Measurements from ENCODE around the gene CARMIL3. TPM values are rescaled to one million over a fixed set of nuclear protein-coding genes. Genes with fewer than 3 reads are reported as not detected.

Gene CARMIL3
- total and polyA plus RNA-seq, 2 experiments from 2014 or later = 3.7 to 11.8 TPM

GRCh38 chr14:24051176-24051788 is 527 bp upstream of the CARMIL3 start:
- no peaks in the 10 kb centered on the region for H4K20me1 ChIP-seq (replicated peaks; ENCODE audit: insufficient read depth)
- Mint-ChIP-seq H3K27me3 (ENCODE audit: insufficient read depth, low read depth, poor library complexity) (peaks cover 16% of the 10 kb centered on the region), H3K4me3 (peak overlapping the region; percentile 81), H3K4me1 (peaks cover 26% of the 10 kb centered on the region), H3K36me3 (ENCODE audit: low read depth) (peaks cover 12% of the 10 kb centered on the region; the same call in 2 of the 3 replicates), H3K9me3 (no peaks in the 10 kb centered on the region), H3K27ac (peak overlapping the region; percentile 69)
- no peaks in the 10 kb centered on the region for H3K27me3 ChIP-seq (ENCODE audit: insufficient read depth)
- DNase-seq (ENCODE audit: low spot score) (peak; percentile 52), ATAC-seq (peak; percentile 55)
- H3K4me3 ChIP-seq = peak overlapping the region; percentile 92
- H3K9me2 ChIP-seq (ENCODE audit: insufficient read depth) = no peaks in the 10 kb centered on the region
- H3F3A ChIP-seq (replicated peaks; ENCODE audit: low read depth) = 0 out of 2 replicates have a peak, but pooled peaks cover 4% of the 10 kb centered on the region
- peak overlapping the region; percentile 91 for H2AFZ ChIP-seq
- H3K36me3 ChIP-seq (ENCODE audit: insufficient read depth) = no peaks in the 10 kb centered on the region
- 0 out of 2 replicates have a peak overlapping the region, but pooled peaks have one; percentile 19 for H3K27ac ChIP-seq (ENCODE audit: low read depth)
- H3K4me2 ChIP-seq = peak overlapping the region; percentile 97
- TF ChIP-seq REST (IDR thresholded peaks at IDR 0.05; ENCODE audit: unreplicated experiment) (no peak), EZH2phosphoT487 (IDR thresholded peaks at IDR 0.05; ENCODE audit: unreplicated experiment) (no peak), POLR2AphosphoS5 (IDR thresholded peaks at IDR 0.05; ENCODE audit: low read depth) (no peak), NANOG (IDR thresholded peaks at IDR 0.05; ENCODE audit: borderline replicate concordance) (no peak), ZNF114 (CRISPR knock-in tag; IDR thresholded peaks at IDR 0.05) (no peak), STAT1 (IDR thresholded peaks at IDR 0.05; ENCODE audit: unreplicated experiment) (no peak), CREB1 (CRISPR knock-in tag; IDR thresholded peaks at IDR 0.05; ENCODE audit: low read depth) (no peak), EZH2 (IDR thresholded peaks at IDR 0.05; ENCODE audit: low read depth, unreplicated experiment) (no peak), ZNF331 (CRISPR knock-in tag; IDR thresholded peaks at IDR 0.05; ENCODE audit: low read depth) (no peak), ZNF462 (CRISPR knock-in tag; IDR thresholded peaks at IDR 0.05) (no peak), JUNB (IDR thresholded peaks at IDR 0.05; ENCODE audit: unreplicated experiment) (no peak)
- TF ChIP-seq, protein P1, sequence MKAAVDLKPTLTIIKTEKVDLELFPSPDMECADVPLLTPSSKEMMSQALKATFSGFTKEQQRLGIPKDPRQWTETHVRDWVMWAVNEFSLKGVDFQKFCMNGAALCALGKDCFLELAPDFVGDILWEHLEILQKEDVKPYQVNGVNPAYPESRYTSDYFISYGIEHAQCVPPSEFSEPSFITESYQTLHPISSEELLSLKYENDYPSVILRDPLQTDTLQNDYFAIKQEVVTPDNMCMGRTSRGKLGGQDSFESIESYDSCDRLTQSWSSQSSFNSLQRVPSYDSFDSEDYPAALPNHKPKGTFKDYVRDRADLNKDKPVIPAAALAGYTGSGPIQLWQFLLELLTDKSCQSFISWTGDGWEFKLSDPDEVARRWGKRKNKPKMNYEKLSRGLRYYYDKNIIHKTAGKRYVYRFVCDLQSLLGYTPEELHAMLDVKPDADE (IDR thresholded peaks at IDR 0.05) = no peak
- no peaks in the 10 kb centered on the region for H3K79me2 ChIP-seq (replicated peaks; ENCODE audit: insufficient read depth)
- H3K4me1 ChIP-seq (ENCODE audit: insufficient read depth) = peaks cover 9% of the 10 kb centered on the region; the same call in 1 of the 2 replicates
